Ishikawa (cell line): ENCODE results near the gene EYA2.

ENCODE experiments used
- CEBPB ChIP-seq: IDR thresholded peaks from 2 replicates; pipeline ENCODE4 v1.6.1; 2012
- CREB1 ChIP-seq: IDR thresholded peaks from 2 replicates; pipeline ENCODE4 v1.6.1; 2012; ENCODE audit warnings: low read depth
- EGR1 ChIP-seq: IDR thresholded peaks from 2 replicates; pipeline ENCODE4 v1.6.1; 2012
- EP300 ChIP-seq: IDR thresholded peaks from 2 replicates; pipeline ENCODE4 v1.6.1; 2012; ENCODE audit warnings: borderline replicate concordance
- FOXM1 ChIP-seq: IDR thresholded peaks from 2 replicates; pipeline ENCODE4 v1.6.1; 2012; ENCODE audit warnings: low read depth, borderline replicate concordance
- MAX ChIP-seq: IDR thresholded peaks from 2 replicates; pipeline ENCODE4 v1.6.1; 2012
- RAD21 ChIP-seq: IDR thresholded peaks from 2 replicates; pipeline ENCODE4 v1.6.1; 2012; ENCODE audit warnings: low read depth
- REST ChIP-seq: IDR thresholded peaks from 2 replicates; pipeline ENCODE4 v1.6.1; 2012; ENCODE audit warnings: low read depth, mild to moderate bottlenecking
- TAF1 ChIP-seq: IDR thresholded peaks from 2 replicates; pipeline ENCODE4 v1.6.1; 2012; ENCODE audit warnings: low read depth, mild to moderate bottlenecking
- TCF12 ChIP-seq: IDR thresholded peaks from 2 replicates; pipeline ENCODE4 v1.6.1; 2012; ENCODE audit warnings: low read depth
- TEAD4 ChIP-seq: IDR thresholded peaks from 2 replicates; pipeline ENCODE4 v1.6.1; 2012
- YY1 ChIP-seq: IDR thresholded peaks from 2 replicates; pipeline ENCODE4 v1.6.1; 2012; ENCODE audit warnings: low read depth
- ZBTB7A ChIP-seq: IDR thresholded peaks from 2 replicates; pipeline ENCODE4 v1.6.1; 2012; ENCODE audit warnings: low read depth

- TF ChIP-seq EP300 (no peak), CEBPB (no peak), RAD21 (no peak), TAF1 (no peak), TCF12 (no peak), MAX (no peak), FOXM1 (no peak), CREB1 (no peak), TEAD4 (no peak), EGR1 (no peak), ZBTB7A (no peak), REST (no peak), YY1 (no peak)
These were observed 259.4 kb downstream of the EYA2 start for GRCh38 chr20:47154089-47154488.
